HG02884 (cell line): ENCODE measurements around the gene QSOX2.
"Not testable (repeated sequence)": the region's sequence is repeated elsewhere in the genome, so short reads cannot be mapped to it uniquely, and the experiment has no call there.

Experiments used
- ATAC-seq: cut with Tn5 transposase; IDR thresholded peaks from one replicate; pipeline ENCODE4 v1.9.1; 2021; ENCODE audit warnings: mild to moderate bottlenecking, moderate library complexity; ENCODE audit not compliant: unreplicated experiment

QSOX2 gene

DNA sequence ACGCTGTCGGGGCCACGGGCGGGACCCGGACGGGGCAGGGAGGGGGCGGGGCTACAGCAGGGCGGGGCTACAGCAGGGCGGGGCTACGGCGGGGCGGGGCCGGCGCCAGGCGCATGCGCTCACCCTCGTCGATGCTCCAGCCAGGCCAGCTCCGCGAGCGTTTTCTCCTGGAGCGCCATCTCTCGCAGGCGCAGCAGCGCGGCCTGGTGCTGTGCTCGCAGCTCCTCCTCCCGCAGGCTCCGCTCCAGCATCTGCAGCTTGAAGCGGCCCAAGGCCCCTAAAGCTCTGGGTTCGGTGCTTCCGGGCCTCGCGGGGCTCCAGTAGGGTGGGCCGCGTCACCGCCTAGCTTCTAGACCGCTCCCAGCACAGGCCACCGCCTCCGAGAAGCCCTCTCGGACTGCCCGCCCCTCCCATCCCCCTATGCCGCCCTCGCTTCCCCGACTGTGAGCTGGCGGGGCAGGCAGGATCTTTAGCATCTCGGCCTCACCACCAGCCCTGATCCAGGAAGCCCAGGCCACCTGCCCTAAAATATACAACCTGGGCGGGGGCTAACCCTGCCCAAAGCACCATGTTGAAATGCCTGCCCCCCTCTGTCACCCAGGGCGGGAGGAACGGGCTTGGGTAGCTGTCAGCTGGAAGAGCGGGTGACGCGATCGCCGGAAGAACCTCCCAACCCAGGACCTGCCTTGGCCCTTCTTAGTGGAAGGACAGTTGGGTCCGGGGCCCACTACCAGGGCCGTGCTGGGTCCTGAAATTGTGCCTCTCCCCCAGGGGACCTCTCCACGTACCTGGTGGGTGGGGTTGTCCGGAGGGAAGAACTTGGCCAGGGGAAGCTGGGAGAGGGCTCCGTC lies 21.9 kb upstream of the QSOX2 start:
- peak; percentile 52 for ATAC-seq

GRCh38 chr9:136266641-136267040 lies 21.0 kb upstream of the QSOX2 start:
- not testable (repeated sequence) for ATAC-seq

GRCh38 chr9:136265561-136266355 lies 20.1 kb upstream of the QSOX2 start:
- ATAC-seq: no peak

- ATAC-seq: no peak
Observed at GRCh38 chr9:136264441-136265405, 19.1 kb upstream of the QSOX2 start.

DNA sequence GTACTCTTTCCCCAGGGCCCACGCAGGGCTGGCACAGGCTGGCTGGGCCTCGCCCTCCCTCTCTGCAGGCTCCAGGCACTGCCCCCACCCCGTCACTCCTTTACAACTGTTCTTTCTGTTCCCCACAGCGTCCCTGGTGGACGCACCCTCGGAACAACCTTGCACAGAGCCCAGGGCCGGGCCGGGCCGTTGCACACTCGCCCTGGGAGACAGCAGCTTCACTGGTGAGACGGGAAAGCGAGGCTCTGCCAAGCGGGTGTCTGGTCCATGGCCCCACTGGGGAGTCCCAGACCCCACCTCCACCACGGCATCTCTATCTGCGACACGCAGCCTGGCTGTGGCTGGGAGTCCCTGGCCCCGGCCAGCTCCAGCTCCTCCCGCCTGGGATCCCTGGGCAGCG lies 18.4 kb upstream of the QSOX2 start:
- no peak for ATAC-seq

GRCh38 chr9:136262671-136263178 lies 17.1 kb upstream of the QSOX2 start:
- no peak for ATAC-seq

- no peak for ATAC-seq
Observed at GRCh38 chr9:136261686-136262430, 16.2 kb upstream of the QSOX2 start.

GRCh38 chr9:136260936-136261472 lies 15.4 kb upstream of the QSOX2 start:
- ATAC-seq: no peak

DNA sequence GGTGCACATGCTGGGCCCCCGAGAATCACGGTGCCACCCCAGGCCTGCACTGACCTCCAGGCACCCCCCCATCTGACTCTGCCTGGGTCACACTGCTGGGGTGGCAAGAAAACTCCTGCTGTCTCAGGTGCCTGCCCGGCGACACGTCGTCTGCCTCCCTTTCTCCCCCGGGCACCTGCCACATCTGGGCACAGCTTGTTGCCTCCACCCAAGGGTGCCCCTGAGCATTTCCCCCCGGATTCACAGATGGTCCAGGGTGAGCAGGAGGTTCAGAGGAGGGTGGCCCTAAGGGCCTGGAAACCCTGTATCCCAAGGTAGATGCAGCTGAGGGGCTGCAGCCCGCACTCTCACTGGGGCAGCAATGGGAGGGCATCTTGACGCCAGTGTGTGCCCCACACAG lies 14.9 kb upstream of the QSOX2 start:
- no peak for ATAC-seq

DNA sequence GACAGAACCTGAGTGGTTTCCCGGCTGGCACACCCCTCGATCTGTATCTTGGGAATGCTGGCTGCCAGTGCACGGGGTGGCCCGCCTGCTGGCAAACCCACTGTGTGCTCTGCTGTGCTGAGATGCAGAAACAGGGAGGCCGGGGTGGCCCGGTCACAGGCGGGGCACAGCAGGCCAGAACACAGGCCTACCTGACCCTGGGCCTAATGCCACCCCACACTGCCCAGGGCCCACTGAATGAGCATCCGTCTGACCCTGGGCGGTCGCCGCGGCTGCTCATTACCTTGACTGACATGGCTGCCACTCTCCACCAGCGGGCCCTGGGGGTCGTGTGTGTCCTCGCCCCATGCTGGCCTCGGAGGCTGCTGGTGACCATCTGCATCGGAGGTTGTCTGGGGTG lies 14.2 kb upstream of the QSOX2 start:
- ATAC-seq: no peak

DNA sequence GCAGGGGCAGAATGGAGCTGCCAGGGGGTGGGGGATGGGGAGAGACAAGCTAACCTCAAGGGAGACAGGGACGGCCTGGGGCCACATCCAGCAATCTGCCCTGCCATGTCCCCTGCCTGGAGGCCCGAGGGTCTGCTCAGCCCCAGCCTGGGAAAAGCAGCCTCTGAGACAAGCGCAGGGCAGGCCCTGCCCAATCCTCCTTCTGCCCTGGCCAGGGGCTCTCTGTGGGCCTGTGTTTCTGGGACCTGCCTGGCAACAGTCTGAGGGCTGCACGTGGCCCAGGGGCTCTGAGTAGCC lies 13.9 kb upstream of the QSOX2 start:
- no peak for ATAC-seq

GRCh38 chr9:136258786-136259516 lies 13.3 kb upstream of the QSOX2 start:
- no peak for ATAC-seq

GRCh38 chr9:136258299-136258625 lies 12.7 kb upstream of the QSOX2 start:
- ATAC-seq: no peak

DNA sequence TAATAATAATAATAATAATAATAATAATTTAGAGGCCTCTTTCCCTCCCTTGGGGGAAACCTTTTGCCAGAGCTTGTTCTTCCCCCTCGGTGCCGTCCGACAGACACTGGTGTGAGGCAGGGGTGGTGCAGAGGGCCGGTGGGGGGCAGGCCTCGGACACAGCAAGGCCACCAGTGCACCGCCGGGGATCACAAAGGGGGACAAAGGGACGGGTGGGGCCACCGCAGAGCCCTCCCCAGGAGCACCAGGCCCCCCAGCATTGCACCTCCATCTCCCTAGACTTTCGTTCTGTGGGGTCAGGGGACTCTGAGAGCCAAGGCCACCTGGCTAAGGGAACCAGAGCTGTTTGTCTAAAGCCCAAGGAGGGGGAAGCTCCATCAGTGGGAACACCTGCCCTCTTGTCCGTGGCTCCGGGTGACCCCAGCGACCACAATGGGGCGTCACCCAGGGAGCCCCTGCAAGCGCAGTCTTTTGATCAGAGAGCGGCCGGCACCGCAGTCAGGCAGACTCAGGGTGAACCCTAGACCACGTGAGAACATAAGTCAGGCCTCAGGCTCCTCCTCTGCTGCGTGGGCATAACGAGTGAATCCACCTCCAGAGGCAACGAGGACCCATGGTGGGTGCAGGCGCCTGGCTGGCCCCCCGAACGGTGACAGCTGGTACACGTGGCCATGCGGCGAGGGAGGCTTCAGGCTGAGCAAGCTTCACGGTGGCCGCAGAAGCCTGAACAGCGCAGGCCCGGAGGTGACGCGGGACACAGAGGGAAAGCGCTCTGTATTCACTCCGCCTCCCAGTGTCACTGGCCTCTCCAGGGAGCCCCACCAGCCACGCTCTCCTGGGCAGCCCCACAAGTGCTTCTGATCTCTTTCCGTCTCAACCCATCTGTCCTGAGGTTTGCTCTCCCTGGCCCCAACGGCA lies 12.0 kb upstream of the QSOX2 start:
- no peak for ATAC-seq

GRCh38 chr9:136255896-136256890 lies 10.6 kb upstream of the QSOX2 start:
- no peak for ATAC-seq

GRCh38 chr9:136255166-136255538 lies 9.5 kb upstream of the QSOX2 start:
- ATAC-seq: no peak
